HG03521 (cell line): ENCODE results near the gene SELPLG.
"Not testable (repeated sequence)": the region's sequence is repeated elsewhere in the genome, so short reads cannot be mapped to it uniquely, and the experiment has no call there.

ENCODE experiments used
- ATAC-seq: cut with Tn5 transposase; IDR thresholded peaks from one replicate; pipeline ENCODE4 v1.9.1; 2021; ENCODE audit warnings: mild to moderate bottlenecking, moderate library complexity; ENCODE audit not compliant: unreplicated experiment

Gene SELPLG

GRCh38 chr12:108633534-108634248 lies at the start of gene SELPLG:
Gene SELPLG, minus strand, starts transcription at chr12:108633894. Its CDS starts 9,587 bp downstream, at chr12:108624307.
- peak; percentile 56 for ATAC-seq

GRCh38 chr12:108681317-108681716 lies 47.6 kb upstream of the SELPLG start:
- no peak for ATAC-seq

GRCh38 chr12:108679106-108679681 lies 45.5 kb upstream of the SELPLG start:
- no peak for ATAC-seq

GRCh38 chr12:108678104-108678730 lies 44.5 kb upstream of the SELPLG start:
- ATAC-seq = no peak

- no peak for ATAC-seq
Observed at GRCh38 chr12:108677381-108677780, 43.7 kb upstream of the SELPLG start.

GRCh38 chr12:108676707-108677106 lies 43.0 kb upstream of the SELPLG start:
- no peak for ATAC-seq

- no peak for ATAC-seq
Observed at GRCh38 chr12:108675792-108676191, 42.1 kb upstream of the SELPLG start.

GRCh38 chr12:108672054-108672453 lies 38.4 kb upstream of the SELPLG start:
- no peak for ATAC-seq

GRCh38 chr12:108671110-108671509 lies 37.4 kb upstream of the SELPLG start:
- no peak for ATAC-seq

GRCh38 chr12:108670066-108670631 lies 36.5 kb upstream of the SELPLG start:
- ATAC-seq = no peak

GRCh38 chr12:108668542-108668941 lies 34.8 kb upstream of the SELPLG start:
- no peak for ATAC-seq

GRCh38 chr12:108668063-108668462 lies 34.4 kb upstream of the SELPLG start:
- no peak for ATAC-seq

- ATAC-seq = no peak
Observed at GRCh38 chr12:108667349-108667748, 33.7 kb upstream of the SELPLG start.

- ATAC-seq = no peak
Observed at GRCh38 chr12:108666401-108666881, 32.7 kb upstream of the SELPLG start.

- no peak for ATAC-seq
Observed at GRCh38 chr12:108665608-108666202, 32.0 kb upstream of the SELPLG start.

GRCh38 chr12:108664338-108665258 lies 30.9 kb upstream of the SELPLG start:
- ATAC-seq = peak; percentile 67

- ATAC-seq = no peak
Observed at GRCh38 chr12:108663324-108664015, 29.8 kb upstream of the SELPLG start.

GRCh38 chr12:108658115-108658514 lies 24.4 kb upstream of the SELPLG start:
- ATAC-seq = not testable (repeated sequence)

GRCh38 chr12:108657130-108657745 lies 23.5 kb upstream of the SELPLG start:
- ATAC-seq = no peak
